Astrocyte (in vitro differentiated cells and primary cell): ENCODE measurements around the gene ADAM23. TPM values are rescaled to one million over a fixed set of nuclear protein-coding genes. Genes with fewer than 3 reads are reported as not detected.

Source experiments
- DNase-seq: peaks from one replicate; pipeline ENCODE4 v3.0.0-alpha.2; 2010; ENCODE audit warnings: low read depth
- FAIRE-seq: peaks from 2 replicates; lab custom pipeline; 2011; peaks lifted over from hg19 to GRCh38; lab: Jason Lieb, UNC
- H2AFZ ChIP-seq: 2 replicates; pipeline ENCODE4 v1.6.0; 2012; ENCODE audit warnings: low read depth, low read length, inconsistent platforms
- H3K27ac ChIP-seq: 2 replicates; pipeline ENCODE4 v1.5.1; 2011; ENCODE audit warnings: low read depth, low read length, inconsistent platforms
- H3K27me3 ChIP-seq: 2 replicates; pipeline ENCODE4 v1.6.0; 2011; ENCODE audit warnings: low read length, inconsistent platforms; ENCODE audit not compliant: insufficient read depth
- H3K36me3 ChIP-seq: 2 replicates; pipeline ENCODE4 v1.5.1; 2011; ENCODE audit warnings: low read length, inconsistent platforms; ENCODE audit not compliant: insufficient read depth
- H3K4me1 ChIP-seq: 2 replicates; pipeline ENCODE4 v1.5.1; 2011; ENCODE audit warnings: low read length, inconsistent platforms; ENCODE audit not compliant: insufficient read depth
- H3K4me2 ChIP-seq: 2 replicates; pipeline ENCODE4 v1.6.0; 2012; ENCODE audit warnings: low read length, inconsistent platforms
- H3K4me3 ChIP-seq: 2 replicates; pipeline ENCODE4 v1.5.1; 2011; ENCODE audit warnings: low read depth, mild to moderate bottlenecking, low read length, inconsistent platforms; ENCODE audit not compliant: insufficient read depth
- H3K79me2 ChIP-seq: 2 replicates; pipeline ENCODE4 v1.6.0; 2012; ENCODE audit warnings: mild to moderate bottlenecking, low read length, inconsistent platforms; ENCODE audit not compliant: insufficient read depth
- H3K9ac ChIP-seq: 2 replicates; pipeline ENCODE4 v1.6.0; 2012; ENCODE audit warnings: mild to moderate bottlenecking, low read length, inconsistent platforms
- H3K9me3 ChIP-seq: 2 replicates; pipeline ENCODE4 v1.5.1; 2012; ENCODE audit warnings: low read depth, mild to moderate bottlenecking, low read length, inconsistent platforms; ENCODE audit not compliant: insufficient read depth
- H4K20me1 ChIP-seq: 2 replicates; pipeline ENCODE4 v1.6.0; 2012; ENCODE audit warnings: low read length, inconsistent platforms; ENCODE audit not compliant: insufficient read depth
- H3K27ac Mint-ChIP-seq: one replicate; pipeline ENCODE4 v1.8.0; 2021; ENCODE audit warnings: mild to moderate bottlenecking, mixed read lengths; ENCODE audit not compliant: unreplicated experiment
- H3K27me3 Mint-ChIP-seq: one replicate; pipeline ENCODE4 v1.8.0; 2021; ENCODE audit warnings: low read depth, mixed read lengths; ENCODE audit not compliant: unreplicated experiment
- H3K36me3 Mint-ChIP-seq: one replicate; pipeline ENCODE4 v1.8.0; 2021; ENCODE audit warnings: low read depth, mixed read lengths; ENCODE audit not compliant: unreplicated experiment
- H3K4me1 Mint-ChIP-seq: one replicate; pipeline ENCODE4 v1.8.0; 2021; ENCODE audit warnings: low read depth, mixed read lengths; ENCODE audit not compliant: unreplicated experiment
- H3K4me3 Mint-ChIP-seq: one replicate; pipeline ENCODE4 v1.8.0; 2021; ENCODE audit warnings: mild to moderate bottlenecking, moderate library complexity, mixed read lengths; ENCODE audit not compliant: unreplicated experiment
- H3K9me3 Mint-ChIP-seq: one replicate; pipeline ENCODE4 v1.8.0; 2021; ENCODE audit warnings: mild to moderate bottlenecking, mixed read lengths; ENCODE audit not compliant: unreplicated experiment
- EZH2 ChIP-seq: IDR thresholded peaks from 2 replicates; pipeline ENCODE4 v1.6.1; 2012; ENCODE audit warnings: mild to moderate bottlenecking, low read length, inconsistent platforms; ENCODE audit not compliant: insufficient read depth
- total RNA-seq: library from RNA; stranded (reverse); gene quantifications from 2 replicates; pipeline ENCODE4 v1.2.1, GENCODE V29; 2021
- TF ChIP-seq, protein P1 (sequence below): IDR thresholded peaks from 2 replicates; pipeline ENCODE4 v1.5.1; 2011; ENCODE audit warnings: low read depth, mild to moderate bottlenecking, inconsistent platforms, low read length, moderate library complexity; ENCODE audit not compliant: insufficient read depth

Gene ADAM23
- total RNA-seq, 1 donor from 2014 or later: 13.9 TPM

DNA sequence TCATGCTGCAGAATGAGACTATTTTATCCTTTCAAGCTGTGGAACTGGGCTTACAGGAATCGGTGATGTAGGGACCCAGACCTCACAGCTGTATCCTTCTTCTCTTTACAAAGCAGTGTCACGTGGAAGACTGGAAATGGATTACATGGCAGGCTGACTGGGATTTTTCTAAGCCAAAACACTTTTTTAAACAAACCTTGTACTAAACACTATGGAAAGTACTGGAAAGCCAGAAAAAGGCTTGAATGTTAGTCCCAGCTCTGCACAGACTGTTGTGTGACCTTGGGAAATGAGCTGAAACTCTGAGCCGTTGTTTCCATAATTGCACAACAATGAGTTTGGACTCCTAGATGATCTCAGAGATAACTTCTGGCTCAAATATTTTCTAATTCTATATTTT, 7.6 kb upstream of the ADAM23 start:
- Mint-ChIP-seq H3K4me3 (no peak overlapping the region), H3K27ac (no peak overlapping the region), H3K9me3 (no peaks in the 10 kb centered on the region), H3K4me1 (no peaks in the 10 kb centered on the region), H3K27me3 (peaks cover 5% of the 10 kb centered on the region), H3K36me3 (no peaks in the 10 kb centered on the region)
- H3K4me1 ChIP-seq: no peaks in the 10 kb centered on the region
- H3K79me2 ChIP-seq: no peaks in the 10 kb centered on the region
- no peaks in the 10 kb centered on the region for H4K20me1 ChIP-seq
- no peak overlapping the region for H3K27ac ChIP-seq
- H3K9me3 ChIP-seq: no peaks in the 10 kb centered on the region
- H3K9ac ChIP-seq: no peak overlapping the region
- H3K4me2 ChIP-seq: no peak overlapping the region
- no peak overlapping the region for H2AFZ ChIP-seq
- no peak for TF ChIP-seq EZH2
- TF ChIP-seq, protein P1, sequence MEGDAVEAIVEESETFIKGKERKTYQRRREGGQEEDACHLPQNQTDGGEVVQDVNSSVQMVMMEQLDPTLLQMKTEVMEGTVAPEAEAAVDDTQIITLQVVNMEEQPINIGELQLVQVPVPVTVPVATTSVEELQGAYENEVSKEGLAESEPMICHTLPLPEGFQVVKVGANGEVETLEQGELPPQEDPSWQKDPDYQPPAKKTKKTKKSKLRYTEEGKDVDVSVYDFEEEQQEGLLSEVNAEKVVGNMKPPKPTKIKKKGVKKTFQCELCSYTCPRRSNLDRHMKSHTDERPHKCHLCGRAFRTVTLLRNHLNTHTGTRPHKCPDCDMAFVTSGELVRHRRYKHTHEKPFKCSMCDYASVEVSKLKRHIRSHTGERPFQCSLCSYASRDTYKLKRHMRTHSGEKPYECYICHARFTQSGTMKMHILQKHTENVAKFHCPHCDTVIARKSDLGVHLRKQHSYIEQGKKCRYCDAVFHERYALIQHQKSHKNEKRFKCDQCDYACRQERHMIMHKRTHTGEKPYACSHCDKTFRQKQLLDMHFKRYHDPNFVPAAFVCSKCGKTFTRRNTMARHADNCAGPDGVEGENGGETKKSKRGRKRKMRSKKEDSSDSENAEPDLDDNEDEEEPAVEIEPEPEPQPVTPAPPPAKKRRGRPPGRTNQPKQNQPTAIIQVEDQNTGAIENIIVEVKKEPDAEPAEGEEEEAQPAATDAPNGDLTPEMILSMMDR: no peak
- no peak overlapping the region for H3K4me3 ChIP-seq
- DNase-seq: no peak
- no peak for FAIRE-seq
- no peaks in the 10 kb centered on the region for H3K36me3 ChIP-seq
- peaks cover 8% of the 10 kb centered on the region for H3K27me3 ChIP-seq

- Histone ChIP-seq H3K27ac (no peak overlapping the region), H3K4me1 (peaks cover 6% of the 10 kb centered on the region), H3K4me2 (no peak overlapping the region), H4K20me1 (no peaks in the 10 kb centered on the region), H3K27me3 (peaks cover 26% of the 10 kb centered on the region), H3K36me3 (no peaks in the 10 kb centered on the region), H3K4me3 (no peak overlapping the region), H3K9me3 (no peaks in the 10 kb centered on the region), H2AFZ (no peak overlapping the region), H3K79me2 (no peaks in the 10 kb centered on the region), H3K9ac (no peak overlapping the region)
- H3K27ac Mint-ChIP-seq: no peak overlapping the region
- H3K27me3 Mint-ChIP-seq: peaks cover 18% of the 10 kb centered on the region
- no peaks in the 10 kb centered on the region for H3K36me3 Mint-ChIP-seq
- FAIRE-seq (no peak), DNase-seq (no peak)
- no peak for TF ChIP-seq EZH2
- TF ChIP-seq, protein P1: no peak
- H3K4me1 Mint-ChIP-seq: no peaks in the 10 kb centered on the region
- no peaks in the 10 kb centered on the region for H3K9me3 Mint-ChIP-seq
- no peak overlapping the region for H3K4me3 Mint-ChIP-seq
Observed at GRCh38 chr2:206438196-206438724, 5.1 kb upstream of the ADAM23 start.

- H3K4me3 ChIP-seq: peak overlapping the region; percentile 46
- no peak overlapping the region for H3K27ac ChIP-seq
- no peak overlapping the region for H3K9ac ChIP-seq
- FAIRE-seq (no peak), DNase-seq (no peak)
- peaks cover 6% of the 10 kb centered on the region for H3K4me1 ChIP-seq
- H3K4me3 Mint-ChIP-seq: peak overlapping the region; percentile 81
- H3K27ac Mint-ChIP-seq: no peak overlapping the region
- no peaks in the 10 kb centered on the region for H3K36me3 ChIP-seq
- H2AFZ ChIP-seq: peak overlapping the region; percentile 57
- H3K27me3 Mint-ChIP-seq: peaks cover 16% of the 10 kb centered on the region
- peak overlapping the region; percentile 89 for H3K4me2 ChIP-seq
- H3K36me3 Mint-ChIP-seq: no peaks in the 10 kb centered on the region
- no peaks in the 10 kb centered on the region for H3K9me3 Mint-ChIP-seq
- no peaks in the 10 kb centered on the region for H3K79me2 ChIP-seq
- H3K9me3 ChIP-seq: no peaks in the 10 kb centered on the region
- peaks cover 2% of the 10 kb centered on the region for H3K4me1 Mint-ChIP-seq
- H3K27me3 ChIP-seq: peaks cover 25% of the 10 kb centered on the region
- no peak for TF ChIP-seq EZH2
- no peaks in the 10 kb centered on the region for H4K20me1 ChIP-seq
Observed at GRCh38 chr2:206442474-206442832, 879 bp upstream of the ADAM23 start.
